ENCODE measurements around the gene CD33. TPM values are rescaled to one million over a fixed set of nuclear protein-coding genes. Genes with fewer than 3 reads are reported as not detected.

The CD33 gene
- total RNA-seq, 1 donor from 2014 or later = not detected

- no peak overlapping the region for H3K4me3 ChIP-seq (ENCODE audit: low read depth, low read length)
- TF ChIP-seq CTCF (IDR thresholded peaks at IDR 0.05; ENCODE audit: insufficient read depth, low read length, poor library complexity, severe bottlenecking) = no peak
- DNase-seq (ENCODE audit: low read depth) = no peak
- H3K36me3 ChIP-seq (ENCODE audit: control insufficient read depth, insufficient read depth, low read length) = no peaks in the 10 kb centered on the region
- no peaks in the 10 kb centered on the region for H3K27me3 ChIP-seq (ENCODE audit: control insufficient read depth, insufficient read depth, low read length)
These were observed 30.2 kb upstream of the CD33 start for GRCh38 chr19:51194527-51195315.

GRCh38 chr19:51195316-51195586 is 29.6 kb upstream of the CD33 start:
- no peak overlapping the region for H3K4me3 ChIP-seq (ENCODE audit: low read depth, low read length)
- no peak for TF ChIP-seq CTCF (IDR thresholded peaks at IDR 0.05; ENCODE audit: insufficient read depth, low read length, poor library complexity, severe bottlenecking)
- H3K36me3 ChIP-seq (ENCODE audit: control insufficient read depth, insufficient read depth, low read length) = no peaks in the 10 kb centered on the region
- H3K27me3 ChIP-seq (ENCODE audit: control insufficient read depth, insufficient read depth, low read length) = no peaks in the 10 kb centered on the region
- no peak for DNase-seq (ENCODE audit: low read depth)

GRCh38 chr19:51195616-51196015 is 29.3 kb upstream of the CD33 start:
- TF ChIP-seq CTCF (IDR thresholded peaks at IDR 0.05; ENCODE audit: insufficient read depth, low read length, poor library complexity, severe bottlenecking) = no peak
- no peaks in the 10 kb centered on the region for H3K27me3 ChIP-seq (ENCODE audit: control insufficient read depth, insufficient read depth, low read length)
- no peak overlapping the region for H3K4me3 ChIP-seq (ENCODE audit: low read depth, low read length)
- no peaks in the 10 kb centered on the region for H3K36me3 ChIP-seq (ENCODE audit: control insufficient read depth, insufficient read depth, low read length)
- no peak for DNase-seq (ENCODE audit: low read depth)

- H3K27me3 ChIP-seq (ENCODE audit: control insufficient read depth, insufficient read depth, low read length) = no peaks in the 10 kb centered on the region
- H3K4me3 ChIP-seq (ENCODE audit: low read depth, low read length) = no peak overlapping the region
- no peak for TF ChIP-seq CTCF (IDR thresholded peaks at IDR 0.05; ENCODE audit: insufficient read depth, low read length, poor library complexity, severe bottlenecking)
- no peaks in the 10 kb centered on the region for H3K36me3 ChIP-seq (ENCODE audit: control insufficient read depth, insufficient read depth, low read length)
- no peak for DNase-seq (ENCODE audit: low read depth)
These were observed 28.7 kb upstream of the CD33 start for GRCh38 chr19:51196181-51196580.

GRCh38 chr19:51198641-51199040 is 26.2 kb upstream of the CD33 start:
- H3K4me3 ChIP-seq (ENCODE audit: low read depth, low read length) = no peak overlapping the region
- no peaks in the 10 kb centered on the region for H3K36me3 ChIP-seq (ENCODE audit: control insufficient read depth, insufficient read depth, low read length)
- no peaks in the 10 kb centered on the region for H3K27me3 ChIP-seq (ENCODE audit: control insufficient read depth, insufficient read depth, low read length)
- no peak for DNase-seq (ENCODE audit: low read depth)
- no peak for TF ChIP-seq CTCF (IDR thresholded peaks at IDR 0.05; ENCODE audit: insufficient read depth, low read length, poor library complexity, severe bottlenecking)

- no peak for DNase-seq (ENCODE audit: low read depth)
- H3K27me3 ChIP-seq (ENCODE audit: control insufficient read depth, insufficient read depth, low read length) = no peaks in the 10 kb centered on the region
- TF ChIP-seq CTCF (IDR thresholded peaks at IDR 0.05; ENCODE audit: insufficient read depth, low read length, poor library complexity, severe bottlenecking) = no peak
- H3K36me3 ChIP-seq (ENCODE audit: control insufficient read depth, insufficient read depth, low read length) = no peaks in the 10 kb centered on the region
- no peak overlapping the region for H3K4me3 ChIP-seq (ENCODE audit: low read depth, low read length)
These were observed 24.7 kb upstream of the CD33 start for GRCh38 chr19:51200071-51200666.
